ENCODE results near the gene ZNF639.

GRCh38 chr3:179279837-179280236 is 43.0 kb upstream of the ZNF639 start:
- TF ChIP-seq CTCF (IDR thresholded peaks at IDR 0.05): no peak
- no peak for TF ChIP-seq POLR2A (IDR thresholded peaks at IDR 0.05)

All from right lobe of liver (tissue), 4 donors.